WTC11 (cell line): ENCODE measurements around the gene TTLL9.

Experiments used
- ELF4 ChIP-seq: sonication (generic); formaldehyde crosslinking; IDR thresholded peaks from 2 replicates; pipeline ENCODE4 v1.8.1; 2022; ENCODE audit warnings: low read depth, mild to moderate bottlenecking, moderate library complexity, missing genetic modification reagents
- ETV6 ChIP-seq: sonication (generic); formaldehyde crosslinking; IDR thresholded peaks from 2 replicates; pipeline ENCODE4 v1.8.1; 2022; ENCODE audit warnings: mild to moderate bottlenecking, missing genetic modification reagents
- NR2C2 ChIP-seq: sonication (generic); formaldehyde crosslinking; IDR thresholded peaks from 2 replicates; pipeline ENCODE4 v1.8.0; 2022; ENCODE audit warnings: mild to moderate bottlenecking, missing genetic modification reagents
- RELA ChIP-seq: sonication (generic); formaldehyde crosslinking; IDR thresholded peaks from 2 replicates; pipeline ENCODE4 v1.8.1; 2022; ENCODE audit warnings: missing genetic modification reagents, mild to moderate bottlenecking, borderline replicate concordance
- RORB ChIP-seq: fragments of 250-450 bp; sonication (Bioruptor Pico); IDR thresholded peaks from 2 replicates; pipeline ENCODE4 v1.9.0; 2021; ENCODE audit warnings: mild to moderate bottlenecking
- ZNF317 ChIP-seq: sonication (generic); formaldehyde crosslinking; IDR thresholded peaks from 2 replicates; pipeline ENCODE4 v1.8.1; 2023; ENCODE audit warnings: low read depth, mild to moderate bottlenecking, moderate library complexity, missing genetic modification reagents, borderline replicate concordance
- ZNF416 ChIP-seq: fragments of 250-450 bp; sonication (Bioruptor Pico); IDR thresholded peaks from 2 replicates; pipeline ENCODE4 v1.9.0; 2021; ENCODE audit warnings: mild to moderate bottlenecking, inconsistent platforms
- TF ChIP-seq, protein P1 (sequence below): fragments of 200-600 bp; IDR thresholded peaks from 2 replicates; pipeline ENCODE4 v1.8.0; 2022; ENCODE audit warnings: antibody characterized with exemption
- TF ChIP-seq, protein P2 (sequence below): sonication (generic); formaldehyde crosslinking; IDR thresholded peaks from 2 replicates; pipeline ENCODE4 v1.8.1; 2023; ENCODE audit warnings: mild to moderate bottlenecking, missing genetic modification reagents, moderate library complexity
- TF ChIP-seq, protein P3 (sequence below): sonication (generic); formaldehyde crosslinking; IDR thresholded peaks from 2 replicates; pipeline ENCODE4 v1.8.0; 2022; ENCODE audit warnings: mild to moderate bottlenecking, missing genetic modification reagents
- TF ChIP-seq, protein P4 (sequence below): sonication (generic); formaldehyde crosslinking; IDR thresholded peaks from 2 replicates; pipeline ENCODE4 v1.8.1; 2023; ENCODE audit warnings: mild to moderate bottlenecking, moderate library complexity, missing genetic modification reagents

DNA sequence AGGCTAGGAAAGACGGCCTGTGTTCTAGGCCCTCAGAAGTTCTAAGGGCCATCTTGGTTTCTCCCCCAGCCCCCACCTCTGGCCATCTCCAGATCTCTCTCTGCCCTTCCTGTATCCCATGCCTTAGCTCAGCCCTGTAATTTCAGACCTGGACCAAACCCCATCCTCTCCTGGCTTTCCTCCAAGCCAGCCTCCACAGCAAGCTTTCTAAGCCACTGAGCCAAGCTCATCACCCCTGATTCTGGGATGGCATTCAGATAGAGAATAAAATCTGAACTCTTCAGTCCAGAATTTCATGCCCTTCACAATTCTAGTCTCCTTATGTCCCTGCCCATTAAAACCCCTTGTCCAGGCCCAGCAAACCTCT is 120.9 kb downstream of the TTLL9 start:
- TF ChIP-seq ETV6: no peak
- TF ChIP-seq ELF4: no peak
- TF ChIP-seq, protein P1, sequence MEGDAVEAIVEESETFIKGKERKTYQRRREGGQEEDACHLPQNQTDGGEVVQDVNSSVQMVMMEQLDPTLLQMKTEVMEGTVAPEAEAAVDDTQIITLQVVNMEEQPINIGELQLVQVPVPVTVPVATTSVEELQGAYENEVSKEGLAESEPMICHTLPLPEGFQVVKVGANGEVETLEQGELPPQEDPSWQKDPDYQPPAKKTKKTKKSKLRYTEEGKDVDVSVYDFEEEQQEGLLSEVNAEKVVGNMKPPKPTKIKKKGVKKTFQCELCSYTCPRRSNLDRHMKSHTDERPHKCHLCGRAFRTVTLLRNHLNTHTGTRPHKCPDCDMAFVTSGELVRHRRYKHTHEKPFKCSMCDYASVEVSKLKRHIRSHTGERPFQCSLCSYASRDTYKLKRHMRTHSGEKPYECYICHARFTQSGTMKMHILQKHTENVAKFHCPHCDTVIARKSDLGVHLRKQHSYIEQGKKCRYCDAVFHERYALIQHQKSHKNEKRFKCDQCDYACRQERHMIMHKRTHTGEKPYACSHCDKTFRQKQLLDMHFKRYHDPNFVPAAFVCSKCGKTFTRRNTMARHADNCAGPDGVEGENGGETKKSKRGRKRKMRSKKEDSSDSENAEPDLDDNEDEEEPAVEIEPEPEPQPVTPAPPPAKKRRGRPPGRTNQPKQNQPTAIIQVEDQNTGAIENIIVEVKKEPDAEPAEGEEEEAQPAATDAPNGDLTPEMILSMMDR: no peak
- TF ChIP-seq RORB: no peak
- TF ChIP-seq, protein P2, sequence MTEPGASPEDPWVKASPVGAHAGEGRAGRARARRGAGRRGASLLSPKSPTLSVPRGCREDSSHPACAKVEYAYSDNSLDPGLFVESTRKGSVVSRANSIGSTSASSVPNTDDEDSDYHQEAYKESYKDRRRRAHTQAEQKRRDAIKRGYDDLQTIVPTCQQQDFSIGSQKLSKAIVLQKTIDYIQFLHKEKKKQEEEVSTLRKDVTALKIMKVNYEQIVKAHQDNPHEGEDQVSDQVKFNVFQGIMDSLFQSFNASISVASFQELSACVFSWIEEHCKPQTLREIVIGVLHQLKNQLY (CRISPR knock-in tag): no peak
- TF ChIP-seq, protein P3, sequence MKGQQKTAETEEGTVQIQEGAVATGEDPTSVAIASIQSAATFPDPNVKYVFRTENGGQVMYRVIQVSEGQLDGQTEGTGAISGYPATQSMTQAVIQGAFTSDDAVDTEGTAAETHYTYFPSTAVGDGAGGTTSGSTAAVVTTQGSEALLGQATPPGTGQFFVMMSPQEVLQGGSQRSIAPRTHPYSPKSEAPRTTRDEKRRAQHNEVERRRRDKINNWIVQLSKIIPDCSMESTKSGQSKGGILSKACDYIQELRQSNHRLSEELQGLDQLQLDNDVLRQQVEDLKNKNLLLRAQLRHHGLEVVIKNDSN (CRISPR knock-in tag): no peak
- no peak for TF ChIP-seq ZNF416 (CRISPR knock-in tag)
- no peak for TF ChIP-seq ZNF317
- TF ChIP-seq NR2C2: no peak
- TF ChIP-seq, protein P4, sequence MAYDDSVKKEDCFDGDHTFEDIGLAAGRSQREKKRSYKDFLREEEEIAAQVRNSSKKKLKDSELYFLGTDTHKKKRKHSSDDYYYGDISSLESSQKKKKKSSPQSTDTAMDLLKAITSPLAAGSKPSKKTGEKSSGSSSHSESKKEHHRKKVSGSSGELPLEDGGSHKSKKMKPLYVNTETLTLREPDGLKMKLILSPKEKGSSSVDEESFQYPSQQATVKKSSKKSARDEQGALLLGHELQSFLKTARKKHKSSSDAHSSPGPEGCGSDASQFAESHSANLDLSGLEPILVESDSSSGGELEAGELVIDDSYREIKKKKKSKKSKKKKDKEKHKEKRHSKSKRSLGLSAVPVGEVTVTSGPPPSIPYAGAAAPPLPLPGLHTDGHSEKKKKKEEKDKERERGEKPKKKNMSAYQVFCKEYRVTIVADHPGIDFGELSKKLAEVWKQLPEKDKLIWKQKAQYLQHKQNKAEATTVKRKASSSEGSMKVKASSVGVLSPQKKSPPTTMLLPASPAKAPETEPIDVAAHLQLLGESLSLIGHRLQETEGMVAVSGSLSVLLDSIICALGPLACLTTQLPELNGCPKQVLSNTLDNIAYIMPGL (CRISPR knock-in tag): no peak
- no peak for TF ChIP-seq RELA (CRISPR knock-in tag)
